GM12801 (cell line): ENCODE measurements around the gene HS3ST1.

Source experiments
- TF ChIP-seq, protein P1 (sequence below): IDR thresholded peaks from one replicate; pipeline ENCODE4 v1.5.1; 2011; ENCODE audit warnings: control low read depth; ENCODE audit not compliant: insufficient read length; ENCODE audit errors: extremely low read depth

The HS3ST1 gene

GRCh38 chr4:11469650-11470437 lies 41.1 kb upstream of the HS3ST1 start:
- TF ChIP-seq, protein P1, sequence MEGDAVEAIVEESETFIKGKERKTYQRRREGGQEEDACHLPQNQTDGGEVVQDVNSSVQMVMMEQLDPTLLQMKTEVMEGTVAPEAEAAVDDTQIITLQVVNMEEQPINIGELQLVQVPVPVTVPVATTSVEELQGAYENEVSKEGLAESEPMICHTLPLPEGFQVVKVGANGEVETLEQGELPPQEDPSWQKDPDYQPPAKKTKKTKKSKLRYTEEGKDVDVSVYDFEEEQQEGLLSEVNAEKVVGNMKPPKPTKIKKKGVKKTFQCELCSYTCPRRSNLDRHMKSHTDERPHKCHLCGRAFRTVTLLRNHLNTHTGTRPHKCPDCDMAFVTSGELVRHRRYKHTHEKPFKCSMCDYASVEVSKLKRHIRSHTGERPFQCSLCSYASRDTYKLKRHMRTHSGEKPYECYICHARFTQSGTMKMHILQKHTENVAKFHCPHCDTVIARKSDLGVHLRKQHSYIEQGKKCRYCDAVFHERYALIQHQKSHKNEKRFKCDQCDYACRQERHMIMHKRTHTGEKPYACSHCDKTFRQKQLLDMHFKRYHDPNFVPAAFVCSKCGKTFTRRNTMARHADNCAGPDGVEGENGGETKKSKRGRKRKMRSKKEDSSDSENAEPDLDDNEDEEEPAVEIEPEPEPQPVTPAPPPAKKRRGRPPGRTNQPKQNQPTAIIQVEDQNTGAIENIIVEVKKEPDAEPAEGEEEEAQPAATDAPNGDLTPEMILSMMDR: no peak

- TF ChIP-seq, protein P1: no peak
Observed at GRCh38 chr4:11468901-11469300, 40.2 kb upstream of the HS3ST1 start.

- TF ChIP-seq, protein P1: no peak
Observed at GRCh38 chr4:11467931-11468330, 39.2 kb upstream of the HS3ST1 start.

GRCh38 chr4:11463707-11464106 lies 35.0 kb upstream of the HS3ST1 start:
- TF ChIP-seq, protein P1: no peak

GRCh38 chr4:11456401-11456800 lies 27.7 kb upstream of the HS3ST1 start:
- TF ChIP-seq, protein P1: no peak

DNA sequence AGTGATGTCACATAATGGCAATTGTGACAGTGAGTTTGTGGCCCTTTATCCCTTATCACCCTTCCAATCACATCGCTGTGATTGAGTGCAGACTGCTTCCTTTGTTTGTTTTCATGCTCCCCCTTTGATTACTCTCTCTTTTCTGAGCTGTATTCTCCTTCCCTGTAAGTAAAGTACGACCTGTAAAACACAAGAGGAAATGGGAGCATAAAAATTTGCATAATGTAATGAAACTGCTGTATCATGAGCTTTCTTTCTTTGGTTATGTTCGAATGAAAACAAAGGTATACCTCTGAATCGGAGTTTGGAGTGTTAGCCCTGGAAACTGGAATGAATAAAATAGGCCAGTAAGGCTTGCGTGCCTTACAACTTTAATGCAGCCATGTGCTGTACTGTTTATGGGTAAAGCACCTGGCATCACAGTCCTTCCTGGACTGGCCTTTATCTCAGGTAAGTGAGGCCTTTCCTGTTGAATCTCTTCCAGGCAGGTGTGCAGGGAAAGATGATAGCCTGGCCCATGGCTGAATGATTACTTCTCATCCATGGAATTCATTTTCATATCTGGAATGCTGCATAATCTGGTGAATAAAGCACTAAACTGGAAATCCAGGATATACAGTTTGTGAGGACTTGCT lies 26.6 kb upstream of the HS3ST1 start:
- TF ChIP-seq, protein P1: no peak

- TF ChIP-seq, protein P1: no peak
Observed at GRCh38 chr4:11451716-11452115, 23.0 kb upstream of the HS3ST1 start.
